Ascending aorta (tissue), 2 donors: ENCODE data around the gene CCDC127. TPM values are rescaled to one million over a fixed set of nuclear protein-coding genes. Genes with fewer than 3 reads are reported as not detected.

ENCODE experiments used
- DNase-seq, 2 donors: peaks; one replicate each; pipeline ENCODE4 v3.0.0-alpha.2; 2019; ENCODE audit warnings: low spot score in 2 of 2
- H3K27ac ChIP-seq, 2 donors: fragments of 200-600 bp; sonication (generic); one replicate each; pipeline ENCODE4 v1.5.1; 2016 to 2017; ENCODE audit warnings: mild to moderate bottlenecking in 1 of 2
- H3K27me3 ChIP-seq: fragments of 200-600 bp; sonication (generic); one replicate; pipeline ENCODE4 v1.5.1; 2017
- H3K36me3 ChIP-seq, 2 donors: fragments of 200-600 bp; sonication (generic); one replicate each; pipeline ENCODE4 v1.5.1; 2016
- H3K4me1 ChIP-seq, 2 donors: fragments of 200-600 bp; sonication (generic); one replicate each; pipeline ENCODE4 v1.5.1; 2016 to 2017; ENCODE audit warnings: mild to moderate bottlenecking in 1 of 2
- H3K4me3 ChIP-seq, 2 donors: fragments of 200-600 bp; sonication (generic); one replicate each; pipeline ENCODE4 v1.5.1; 2016 to 2017; ENCODE audit warnings: mild to moderate bottlenecking in 1 of 2
- H3K9me3 ChIP-seq, 2 donors: fragments of 200-600 bp; sonication (generic); one replicate each; pipeline ENCODE4 v1.5.1; 2016
- CTCF ChIP-seq, 3 experiments: fragments of 200-600 bp in 2 of 3; fragments of 450-650 bp in 1 of 3; sonication (generic) in 2 of 3; IDR thresholded peaks; one replicate each; pipeline ENCODE4 v1.5.1; 2016 to 2019; ENCODE audit warnings: antibody characterized with exemption in 3 of 3, mild to moderate bottlenecking in 1 of 3, moderate library complexity in 1 of 3
- intact Hi-C: fragments of 100-400 bp; cut with DNase I; formaldehyde crosslinking; loops from one replicate; pipeline ENCODE4 v1.15.1; 2023
- total RNA-seq: library from RNA; depleted of rRNA; stranded (reverse); fragments of >200 nt; gene quantifications from one replicate; pipeline ENCODE4 v1.1.0, GENCODE V29; 2016

CCDC127 gene
- total RNA-seq, 1 donor from 2014 or later, result 6.1 TPM

GRCh38 chr5:149745-150485, 68.0 kb downstream of the CCDC127 start:
- TF ChIP-seq CTCF (IDR thresholded peaks at IDR 0.05), result no peak
- peaks cover 7 to 8% of the 10 kb centered on the region in 2 donors for H3K9me3 ChIP-seq
- intact Hi-C loops, result no loop called here
- no peaks in the 10 kb centered on the region for H3K27me3 ChIP-seq
- H3K4me3 ChIP-seq, result no peak overlapping the region
- no peak overlapping the region for H3K27ac ChIP-seq
- DNase-seq, result no peak
- H3K36me3 ChIP-seq, result no peaks in the 10 kb centered on the region
- no peaks in the 10 kb centered on the region for H3K4me1 ChIP-seq

- no peaks in the 10 kb centered on the region for H3K27me3 ChIP-seq
- H3K4me1 ChIP-seq, result no peaks in the 10 kb centered on the region
- DNase-seq, result no peak
- no peak overlapping the region for H3K4me3 ChIP-seq
- peaks cover 7 to 8% of the 10 kb centered on the region in 2 donors for H3K9me3 ChIP-seq
- no peak for TF ChIP-seq CTCF (IDR thresholded peaks at IDR 0.05)
- H3K27ac ChIP-seq, result no peak overlapping the region
- no peaks in the 10 kb centered on the region for H3K36me3 ChIP-seq
- intact Hi-C loops, result no loop called here
Observed at GRCh38 chr5:147751-148150, 70.2 kb downstream of the CCDC127 start.

Other genes with a start within 250 kb of the CCDC127 start
- gene PLEKHG4B, start 126.0 kb downstream of the CCDC127 start, total RNA-seq, result not detected
- not detected for gene LRRC14B, start 26.7 kb downstream of the CCDC127 start, total RNA-seq
- gene SDHA, start 167 bp upstream of the CCDC127 start, total RNA-seq, result 41.1 TPM
- gene PDCD6, start 53.5 kb upstream of the CCDC127 start, total RNA-seq, result 41.4 TPM
- not detected for gene AHRR, start 103.6 kb upstream of the CCDC127 start, total RNA-seq
- 56.7 TPM for gene EXOC3, start 225.0 kb upstream of the CCDC127 start, total RNA-seq